HG03520 (cell line): ENCODE data around the gene SNAPC4.

Source experiments
- ATAC-seq: cut with Tn5 transposase; IDR thresholded peaks from one replicate; pipeline ENCODE4 v1.9.1; 2021; ENCODE audit warnings: mild to moderate bottlenecking, moderate library complexity; ENCODE audit not compliant: unreplicated experiment

The SNAPC4 gene

DNA sequence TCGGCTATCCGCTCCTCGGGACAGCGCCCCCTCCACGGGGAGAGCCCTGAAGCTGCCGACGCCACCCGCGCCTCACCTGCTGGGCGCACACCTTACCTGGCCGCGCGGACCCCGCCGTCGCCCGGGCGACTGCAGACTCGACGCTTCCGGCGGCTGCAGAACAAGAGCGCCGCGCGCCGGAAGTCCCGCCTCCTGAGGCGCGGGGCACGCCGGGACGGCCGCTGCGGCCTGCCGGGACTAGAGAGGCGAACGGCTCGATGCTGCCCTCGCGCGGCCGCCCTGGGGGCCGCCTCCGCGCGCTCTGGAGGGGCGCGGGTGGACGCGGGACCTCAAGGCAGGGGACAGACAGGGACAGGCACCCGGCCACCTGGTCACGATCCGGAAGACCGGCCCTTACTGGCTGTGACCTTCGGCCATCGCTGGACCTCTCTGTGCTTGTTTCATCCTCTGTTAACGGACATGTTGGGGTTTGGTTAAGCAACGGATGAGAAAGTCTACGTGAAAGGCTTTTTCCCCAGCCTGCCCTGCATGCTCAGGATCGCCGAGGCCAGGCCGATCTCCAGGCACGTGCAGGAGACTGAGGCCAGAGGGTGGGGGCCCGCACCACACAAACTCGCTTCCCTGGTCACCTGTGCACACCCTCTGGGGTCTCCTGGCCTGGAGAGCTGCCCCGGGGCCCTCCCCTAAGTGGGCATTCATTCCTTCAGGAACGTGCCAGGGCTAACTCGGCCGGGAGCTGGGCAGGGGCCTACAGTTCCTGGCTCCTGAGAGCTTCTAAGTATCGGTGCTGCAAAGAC is at the start of gene SNAPC4:
Gene SNAPC4, minus strand, starts transcription at position 133 of the 797 bp plus-strand sequence. CDS start 1,742 bp downstream, outside the sequence.
- ATAC-seq: peak; percentile 68

- no peak for ATAC-seq
Measured at GRCh38 chr9:136448655-136449054, 48.7 kb upstream of the SNAPC4 start.

- no peak for ATAC-seq
Measured at GRCh38 chr9:136447173-136447778, 47.3 kb upstream of the SNAPC4 start.

DNA sequence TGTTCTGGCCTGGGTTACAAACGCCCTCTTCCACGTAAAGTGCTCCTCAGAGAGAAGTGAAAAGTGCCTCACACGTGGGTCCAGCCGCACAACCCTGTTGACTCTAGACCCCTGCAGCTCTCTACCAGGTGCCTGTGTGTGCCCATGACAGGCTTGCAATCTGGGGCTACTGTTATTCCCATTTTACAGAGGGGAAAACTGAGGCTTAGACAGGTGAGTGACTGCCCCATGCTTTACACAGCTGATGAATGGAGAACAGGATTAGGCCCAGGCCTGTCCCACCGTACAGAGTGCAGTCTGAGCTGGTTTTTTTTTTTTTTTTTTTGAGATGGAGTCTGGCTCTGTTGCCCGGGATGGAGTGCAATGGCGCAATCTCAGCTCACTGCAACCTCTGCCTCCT is 45.8 kb upstream of the SNAPC4 start:
- no peak for ATAC-seq

DNA sequence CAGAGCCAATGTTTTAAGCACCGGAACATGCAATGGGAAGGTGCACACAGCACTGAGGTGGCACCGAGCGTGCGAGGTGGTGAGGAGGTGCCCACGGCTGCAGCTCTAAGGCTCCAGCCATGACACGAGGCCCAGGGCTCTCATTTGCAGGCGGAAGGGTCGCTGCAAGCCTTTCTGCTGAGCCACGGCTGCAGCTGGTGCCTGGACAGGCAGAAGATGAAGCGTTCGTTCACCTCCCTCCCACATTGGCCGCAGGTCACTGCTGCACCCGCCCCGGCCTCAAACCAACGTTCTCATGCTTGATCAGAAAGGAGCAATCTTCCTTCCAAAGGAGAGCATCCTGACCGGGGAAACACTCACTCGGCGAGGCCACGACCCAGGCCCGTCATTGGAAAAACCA is 44.1 kb upstream of the SNAPC4 start:
- no peak for ATAC-seq

- no peak for ATAC-seq
Measured at GRCh38 chr9:136443687-136444086, 43.7 kb upstream of the SNAPC4 start.

GRCh38 chr9:136443087-136443486 is 43.1 kb upstream of the SNAPC4 start:
- no peak for ATAC-seq

- no peak for ATAC-seq
Measured at GRCh38 chr9:136442265-136442664, 42.3 kb upstream of the SNAPC4 start.

- no peak for ATAC-seq
Measured at GRCh38 chr9:136441681-136442245, 41.8 kb upstream of the SNAPC4 start.

DNA sequence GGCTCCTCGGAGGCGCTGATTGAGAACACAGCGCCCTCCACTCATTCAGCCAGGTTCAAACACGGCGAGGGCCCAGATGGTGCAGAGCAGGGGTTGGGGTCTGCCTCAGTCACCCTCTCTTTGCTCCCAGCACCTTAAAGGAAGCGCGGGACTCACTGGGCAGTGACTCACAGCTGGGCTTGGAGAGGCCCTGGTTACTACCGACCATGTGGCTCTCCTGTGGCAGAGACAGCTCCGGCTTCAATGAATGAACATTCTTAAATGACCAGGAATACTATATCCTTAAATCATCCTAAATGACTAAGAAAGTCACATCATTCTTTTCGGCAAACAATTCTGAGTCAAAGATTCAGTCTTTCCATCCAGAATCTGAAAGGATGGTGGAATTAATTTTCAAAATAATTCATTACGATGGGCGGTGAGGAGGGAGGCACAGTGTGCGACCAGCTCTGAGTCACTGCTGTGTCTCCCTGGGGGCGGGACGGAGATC is 41.3 kb upstream of the SNAPC4 start:
- ATAC-seq: no peak

- ATAC-seq: peak; percentile 66
Measured at GRCh38 chr9:136439481-136440408, 39.8 kb upstream of the SNAPC4 start, which contains the start of gene INPP5E. INPP5E (minus strand) TSS chr9:136439845; CDS start chr9:136439419, 426 bp downstream.

GRCh38 chr9:136438548-136439480 is 38.8 kb upstream of the SNAPC4 start:
- ATAC-seq: peak; percentile 44

- ATAC-seq: no peak
Measured at GRCh38 chr9:136437839-136438547, 38.0 kb upstream of the SNAPC4 start.

DNA sequence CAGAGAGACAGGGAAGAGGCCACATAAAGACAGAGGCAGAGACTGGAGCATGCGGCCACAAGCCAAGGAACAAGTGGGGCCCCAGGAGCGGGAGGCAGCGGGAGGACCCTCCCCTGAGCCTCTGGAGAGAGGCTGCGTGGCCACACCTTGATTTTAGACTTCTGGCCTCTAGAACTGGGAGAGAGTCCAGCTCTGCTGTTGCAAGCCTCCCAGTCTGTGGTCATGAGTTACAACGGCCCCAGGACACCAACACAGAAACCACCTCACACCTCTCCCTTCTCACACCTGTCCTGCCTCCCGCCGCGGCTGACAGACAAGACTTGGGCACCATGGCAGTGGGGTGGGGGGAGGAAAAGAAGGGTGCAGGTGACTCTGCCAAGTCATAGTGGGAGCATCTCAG is 37.5 kb upstream of the SNAPC4 start:
- ATAC-seq: no peak

DNA sequence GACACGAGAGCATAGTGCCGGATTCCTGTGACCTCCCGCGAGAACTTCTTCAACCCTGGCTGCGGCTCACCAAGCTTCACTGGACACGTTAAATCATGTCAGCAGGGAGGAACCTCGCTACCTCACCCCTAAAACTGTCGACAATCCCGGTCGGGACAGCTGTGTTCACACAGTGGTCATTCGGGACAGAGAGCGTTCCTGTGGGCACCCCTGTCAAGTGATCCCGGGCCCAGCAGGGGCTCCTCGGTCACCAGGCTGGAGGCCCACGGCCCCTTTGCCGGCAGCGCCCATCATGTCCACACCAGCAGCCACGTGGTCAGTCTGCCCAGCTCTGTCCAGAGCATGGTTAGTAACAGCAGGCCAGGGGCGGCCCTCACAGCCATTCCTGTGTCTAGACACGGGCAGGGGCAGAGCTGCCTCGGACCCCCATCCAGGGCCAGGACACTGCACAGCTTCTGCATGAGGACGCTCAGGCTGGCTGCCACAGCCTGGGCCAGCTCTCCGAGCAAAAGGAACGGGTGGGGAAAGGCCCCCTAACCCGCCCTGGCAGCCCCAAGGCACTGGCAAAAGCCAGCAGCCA is 36.2 kb upstream of the SNAPC4 start:
- ATAC-seq: no peak

GRCh38 chr9:136434580-136435169 is 34.7 kb upstream of the SNAPC4 start:
- ATAC-seq: no peak

- no peak for ATAC-seq
Measured at GRCh38 chr9:136433849-136434579, 34.0 kb upstream of the SNAPC4 start.
